Measurements from ENCODE around the gene ZNF839.

Gene ZNF839

GRCh38 chr14:102360388-102360787 is 40.8 kb downstream of the ZNF839 start (continued):
- TF ChIP-seq, protein P1, sequence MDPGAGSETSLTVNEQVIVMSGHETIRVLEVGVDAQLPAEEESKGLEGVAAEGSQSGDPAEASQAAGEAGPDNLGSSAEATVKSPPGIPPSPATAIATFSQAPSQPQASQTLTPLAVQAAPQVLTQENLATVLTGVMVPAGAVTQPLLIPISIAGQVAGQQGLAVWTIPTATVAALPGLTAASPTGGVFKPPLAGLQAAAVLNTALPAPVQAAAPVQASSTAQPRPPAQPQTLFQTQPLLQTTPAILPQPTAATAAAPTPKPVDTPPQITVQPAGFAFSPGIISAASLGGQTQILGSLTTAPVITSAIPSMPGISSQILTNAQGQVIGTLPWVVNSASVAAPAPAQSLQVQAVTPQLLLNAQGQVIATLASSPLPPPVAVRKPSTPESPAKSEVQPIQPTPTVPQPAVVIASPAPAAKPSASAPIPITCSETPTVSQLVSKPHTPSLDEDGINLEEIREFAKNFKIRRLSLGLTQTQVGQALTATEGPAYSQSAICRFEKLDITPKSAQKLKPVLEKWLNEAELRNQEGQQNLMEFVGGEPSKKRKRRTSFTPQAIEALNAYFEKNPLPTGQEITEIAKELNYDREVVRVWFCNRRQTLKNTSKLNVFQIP (CRISPR knock-in tag; IDR thresholded peaks at IDR 0.05; ENCODE audit: borderline replicate concordance, low read depth), result no peak
- TF ChIP-seq ZFP3 (CRISPR knock-in tag; IDR thresholded peaks at IDR 0.05) (no peak), TOX (CRISPR knock-in tag; IDR thresholded peaks at IDR 0.05; ENCODE audit: borderline replicate concordance) (no peak), ZNF565 (CRISPR knock-in tag; conservative IDR thresholded peaks at IDR 0.05; ENCODE audit: low read depth) (no peak), GLIS3 (CRISPR knock-in tag; IDR thresholded peaks at IDR 0.05) (no peak), CSDC2 (CRISPR knock-in tag; IDR thresholded peaks at IDR 0.05) (no peak), TCF4 (CRISPR knock-in tag; IDR thresholded peaks at IDR 0.05; ENCODE audit: borderline replicate concordance) (no peak), ZNF70 (CRISPR knock-in tag; IDR thresholded peaks at IDR 0.05) (no peak), ISL1 (CRISPR knock-in tag; IDR thresholded peaks at IDR 0.05) (no peak), PATZ1 (CRISPR knock-in tag; IDR thresholded peaks at IDR 0.05; ENCODE audit: borderline replicate concordance) (no peak)

DNA sequence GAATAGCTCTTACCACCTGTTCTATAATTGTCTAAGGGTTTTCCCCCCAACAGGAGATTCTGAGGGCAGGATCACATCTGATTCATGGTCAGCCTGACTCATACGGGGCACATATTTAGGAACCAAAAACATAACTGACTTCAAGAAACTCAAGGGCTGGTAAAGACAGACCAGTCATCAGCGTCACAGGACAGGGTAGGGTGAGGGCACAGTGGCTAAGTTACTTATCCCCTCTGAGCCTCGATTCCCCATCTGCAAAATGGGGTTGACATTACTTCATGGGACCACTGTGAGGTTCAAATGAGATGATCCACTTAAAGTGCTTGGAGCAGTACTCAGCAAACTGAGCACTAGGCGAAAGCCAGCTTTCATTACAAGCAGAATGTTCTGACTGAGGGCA is 42.5 kb downstream of the ZNF839 start:
- ATAC-seq, result peak; percentile 12
- no peak for TF ChIP-seq PATZ1 (CRISPR knock-in tag; IDR thresholded peaks at IDR 0.05; ENCODE audit: borderline replicate concordance)
- no peak for TF ChIP-seq CSRNP3 (CRISPR knock-in tag; IDR thresholded peaks at IDR 0.05)

DNA sequence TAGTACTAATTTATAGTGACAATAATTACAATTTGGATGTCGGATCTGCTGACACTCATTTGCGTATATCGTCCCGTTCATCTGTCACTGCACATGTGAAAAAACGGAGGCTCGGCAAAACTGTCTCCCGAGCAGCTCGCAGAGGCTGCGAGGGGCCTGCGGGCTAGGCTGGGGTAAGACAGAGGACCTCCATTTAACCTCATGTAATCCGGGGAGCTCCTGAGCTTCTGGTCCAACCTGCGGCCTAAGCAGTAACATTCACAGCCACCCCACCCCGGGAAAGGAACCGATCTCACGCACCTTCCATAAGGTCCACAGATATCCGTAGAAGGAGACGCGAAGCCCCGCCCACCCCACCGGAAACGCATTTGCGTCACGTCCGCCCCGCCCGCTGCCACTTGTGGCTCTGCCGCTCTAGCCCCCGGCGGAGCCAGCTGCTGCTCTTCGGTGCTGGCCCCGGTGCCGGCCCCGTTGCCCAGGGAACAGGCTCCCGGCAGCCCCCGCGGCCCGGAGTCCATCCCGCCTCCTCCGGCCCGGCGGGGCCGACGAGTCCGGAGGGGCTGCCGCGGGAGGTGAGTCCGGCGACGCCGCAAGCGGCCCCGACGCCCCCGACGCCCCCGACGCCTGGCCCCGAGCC is 43.1 kb downstream of the ZNF839 start, which contains the start of the genes CINP and TECPR2:
CINP (minus strand) TSS at position 346 of the 637 bp plus-strand sequence; CDS start at position 307, 39 bp downstream.
TECPR2 (plus strand) TSS at position 397 of the 637 bp plus-strand sequence. CDS start 13,781 bp downstream, outside the sequence.
- TF ChIP-seq, protein P2, sequence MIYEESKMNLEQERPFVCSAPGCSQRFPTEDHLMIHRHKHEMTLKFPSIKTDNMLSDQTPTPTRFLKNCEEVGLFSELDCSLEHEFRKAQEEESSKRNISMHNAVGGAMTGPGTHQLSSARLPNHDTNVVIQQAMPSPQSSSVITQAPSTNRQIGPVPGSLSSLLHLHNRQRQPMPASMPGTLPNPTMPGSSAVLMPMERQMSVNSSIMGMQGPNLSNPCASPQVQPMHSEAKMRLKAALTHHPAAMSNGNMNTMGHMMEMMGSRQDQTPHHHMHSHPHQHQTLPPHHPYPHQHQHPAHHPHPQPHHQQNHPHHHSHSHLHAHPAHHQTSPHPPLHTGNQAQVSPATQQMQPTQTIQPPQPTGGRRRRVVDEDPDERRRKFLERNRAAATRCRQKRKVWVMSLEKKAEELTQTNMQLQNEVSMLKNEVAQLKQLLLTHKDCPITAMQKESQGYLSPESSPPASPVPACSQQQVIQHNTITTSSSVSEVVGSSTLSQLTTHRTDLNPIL (CRISPR knock-in tag; IDR thresholded peaks at IDR 0.05; ENCODE audit: low read depth), result no peak
- no peak for TF ChIP-seq ZNF8 (CRISPR knock-in tag; IDR thresholded peaks at IDR 0.05)
- no peak for TF ChIP-seq ZNF70 (CRISPR knock-in tag; IDR thresholded peaks at IDR 0.05)
- no peak for TF ChIP-seq BACH2 (CRISPR knock-in tag; IDR thresholded peaks at IDR 0.05; ENCODE audit: borderline replicate concordance)
- no peak for TF ChIP-seq RARB (CRISPR knock-in tag; IDR thresholded peaks at IDR 0.05)
- peak; percentile 98 for ATAC-seq

DNA sequence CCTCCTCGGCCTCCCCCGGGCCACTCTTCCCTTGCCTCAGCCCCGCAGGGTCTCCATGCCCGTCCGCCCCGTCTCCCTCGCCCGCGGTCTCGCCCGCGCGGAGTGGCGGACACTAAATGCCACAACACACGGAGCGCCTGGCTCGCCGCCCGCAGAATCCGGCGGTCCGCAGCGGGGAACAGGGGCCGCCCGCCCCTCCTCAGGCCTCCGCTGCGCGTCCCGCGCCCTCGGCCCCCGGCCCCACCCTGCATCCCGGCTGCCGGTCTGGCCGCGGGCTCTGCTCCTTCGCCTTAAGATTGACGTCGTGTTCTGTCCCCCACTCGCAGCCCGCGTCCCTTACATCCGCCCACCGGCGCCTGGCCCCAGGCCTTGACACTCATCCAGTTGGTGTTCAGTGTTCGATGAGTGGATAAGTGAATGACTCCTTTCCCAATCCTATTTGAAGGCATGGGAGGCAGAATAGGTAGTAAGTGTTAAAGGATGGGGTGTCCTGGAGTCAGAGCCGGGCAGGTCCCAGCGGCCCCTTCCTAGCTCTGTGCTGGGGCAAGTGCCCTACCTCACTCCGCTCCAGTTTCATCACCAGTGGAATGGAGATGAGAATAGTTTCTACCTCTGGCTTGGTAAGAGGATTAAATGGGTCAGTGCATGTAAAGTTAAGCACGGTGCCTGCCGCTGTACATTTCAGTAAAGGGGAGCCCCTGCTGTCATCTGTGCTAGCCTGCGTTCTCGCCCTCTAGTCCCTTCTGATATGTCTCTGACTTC is 43.8 kb downstream of the ZNF839 start:
- peak; percentile 41 for ATAC-seq
- TF ChIP-seq ZFP3 (CRISPR knock-in tag; IDR thresholded peaks at IDR 0.05) (no peak), ISL1 (CRISPR knock-in tag; IDR thresholded peaks at IDR 0.05) (no peak), SNAI2 (CRISPR knock-in tag; IDR thresholded peaks at IDR 0.05) (no peak), BACH2 (CRISPR knock-in tag; IDR thresholded peaks at IDR 0.05; ENCODE audit: borderline replicate concordance) (no peak), ZNF565 (CRISPR knock-in tag; conservative IDR thresholded peaks at IDR 0.05; ENCODE audit: low read depth) (no peak), ZFP30 (CRISPR knock-in tag; IDR thresholded peaks at IDR 0.05) (no peak), ZNF8 (CRISPR knock-in tag; IDR thresholded peaks at IDR 0.05) (no peak), PATZ1 (CRISPR knock-in tag; IDR thresholded peaks at IDR 0.05; ENCODE audit: borderline replicate concordance) (no peak), GLIS3 (CRISPR knock-in tag; IDR thresholded peaks at IDR 0.05) (no peak), CSRNP3 (CRISPR knock-in tag; IDR thresholded peaks at IDR 0.05) (no peak), OSR1 (CRISPR knock-in tag; IDR thresholded peaks at IDR 0.05) (no peak), TCF4 (CRISPR knock-in tag; IDR thresholded peaks at IDR 0.05; ENCODE audit: borderline replicate concordance) (no peak), RARB (CRISPR knock-in tag; IDR thresholded peaks at IDR 0.05) (no peak)
